Brain microvascular endothelial cell (primary cell): Measurements from ENCODE around the gene TAF8.
A peak's percentile ranks its signal among the peaks of the same experiment; 100 is the strongest.

Experiments
- DNase-seq: peaks from one replicate; pipeline ENCODE4 v3.0.0-alpha.2; 2020
- H3K27ac ChIP-seq: fragments of 250-450 bp; sonication (Bioruptor Pico); 2 replicates; pipeline ENCODE4 v1.5.1; 2020; ENCODE audit warnings: mild to moderate bottlenecking, moderate library complexity
- H3K27me3 ChIP-seq: fragments of 250-450 bp; sonication (Bioruptor Pico); replicated peaks from 2 replicates; pipeline ENCODE4 v1.5.1; 2020; ENCODE audit warnings: mild to moderate bottlenecking
- H3K36me3 ChIP-seq: fragments of 250-450 bp; sonication (Bioruptor Pico); replicated peaks from 2 replicates; pipeline ENCODE4 v1.5.1; 2020; ENCODE audit warnings: mild to moderate bottlenecking
- H3K4me3 ChIP-seq: 2 replicates; pipeline ENCODE4 v1.5.1; 2011; ENCODE audit warnings: low read depth, mild to moderate bottlenecking, control low read depth, low read length, moderate library complexity
- in situ Hi-C: cut with HindIII; loops from 2 replicates; pipeline ENCODE4 v1.10.0; 2017; ENCODE audit warnings: low sequenced_read_pairs, low pct_ligation_motif_present
- TF ChIP-seq, protein P1 (sequence below): IDR thresholded peaks from 2 replicates; pipeline ENCODE4 v1.5.1; 2011; ENCODE audit warnings: low read depth, mild to moderate bottlenecking, moderate library complexity, low read length, control low read depth, inconsistent platforms; ENCODE audit errors: missing control alignments

The TAF8 gene

DNA sequence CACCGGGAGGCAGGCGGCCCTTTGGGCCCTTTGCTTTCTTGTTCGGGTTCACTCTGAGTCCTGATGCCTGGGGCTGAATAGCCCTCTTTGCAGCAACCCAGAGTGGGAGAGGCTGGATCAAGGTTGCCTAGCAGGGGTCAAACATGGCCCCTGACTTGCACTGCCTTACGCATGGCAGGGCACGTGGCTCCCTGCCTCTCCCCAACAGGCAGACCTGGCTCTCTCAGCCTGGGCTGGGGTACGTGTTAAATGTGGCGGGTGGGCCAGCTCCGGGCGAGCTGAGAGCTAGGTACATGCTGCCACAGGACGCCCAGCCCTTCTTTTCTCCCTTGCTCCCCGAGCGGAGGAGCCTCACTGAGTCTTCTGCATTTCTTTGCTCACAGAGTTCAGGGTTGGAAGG, 84.8 kb downstream of the TAF8 start:
- Histone ChIP-seq H3K27ac (no peak overlapping the region), H3K36me3 (no peaks in the 10 kb centered on the region), H3K27me3 (no peaks in the 10 kb centered on the region), H3K4me3 (no peak overlapping the region)
- TF ChIP-seq, protein P1, sequence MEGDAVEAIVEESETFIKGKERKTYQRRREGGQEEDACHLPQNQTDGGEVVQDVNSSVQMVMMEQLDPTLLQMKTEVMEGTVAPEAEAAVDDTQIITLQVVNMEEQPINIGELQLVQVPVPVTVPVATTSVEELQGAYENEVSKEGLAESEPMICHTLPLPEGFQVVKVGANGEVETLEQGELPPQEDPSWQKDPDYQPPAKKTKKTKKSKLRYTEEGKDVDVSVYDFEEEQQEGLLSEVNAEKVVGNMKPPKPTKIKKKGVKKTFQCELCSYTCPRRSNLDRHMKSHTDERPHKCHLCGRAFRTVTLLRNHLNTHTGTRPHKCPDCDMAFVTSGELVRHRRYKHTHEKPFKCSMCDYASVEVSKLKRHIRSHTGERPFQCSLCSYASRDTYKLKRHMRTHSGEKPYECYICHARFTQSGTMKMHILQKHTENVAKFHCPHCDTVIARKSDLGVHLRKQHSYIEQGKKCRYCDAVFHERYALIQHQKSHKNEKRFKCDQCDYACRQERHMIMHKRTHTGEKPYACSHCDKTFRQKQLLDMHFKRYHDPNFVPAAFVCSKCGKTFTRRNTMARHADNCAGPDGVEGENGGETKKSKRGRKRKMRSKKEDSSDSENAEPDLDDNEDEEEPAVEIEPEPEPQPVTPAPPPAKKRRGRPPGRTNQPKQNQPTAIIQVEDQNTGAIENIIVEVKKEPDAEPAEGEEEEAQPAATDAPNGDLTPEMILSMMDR = no peak
- no peak for DNase-seq
- in situ Hi-C loops = no loop called here

DNA sequence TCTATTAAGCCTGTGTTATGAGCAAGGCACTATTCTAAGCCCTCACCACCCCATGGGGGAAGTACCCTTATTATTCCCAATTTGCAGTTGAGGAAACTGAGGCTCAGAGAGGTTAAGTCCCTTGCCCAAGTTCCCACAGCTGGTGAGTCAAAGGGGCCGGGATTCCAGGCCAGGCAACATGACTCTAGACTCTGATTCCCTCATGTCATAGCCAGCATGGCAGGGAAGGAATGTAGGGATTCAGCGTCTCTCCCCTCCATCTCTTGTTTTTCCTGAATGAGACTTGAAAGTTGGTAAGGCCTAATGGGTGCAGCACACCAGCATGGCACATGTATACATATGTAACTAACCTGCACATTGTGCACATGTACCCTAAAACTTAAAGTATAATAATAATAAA, 85.4 kb downstream of the TAF8 start:
- H3K4me3 ChIP-seq = no peak overlapping the region
- no peaks in the 10 kb centered on the region for H3K27me3 ChIP-seq
- no peak for DNase-seq
- in situ Hi-C loops = no loop called here
- no peak overlapping the region for H3K27ac ChIP-seq
- TF ChIP-seq, protein P1 = no peak
- H3K36me3 ChIP-seq = no peaks in the 10 kb centered on the region

DNA sequence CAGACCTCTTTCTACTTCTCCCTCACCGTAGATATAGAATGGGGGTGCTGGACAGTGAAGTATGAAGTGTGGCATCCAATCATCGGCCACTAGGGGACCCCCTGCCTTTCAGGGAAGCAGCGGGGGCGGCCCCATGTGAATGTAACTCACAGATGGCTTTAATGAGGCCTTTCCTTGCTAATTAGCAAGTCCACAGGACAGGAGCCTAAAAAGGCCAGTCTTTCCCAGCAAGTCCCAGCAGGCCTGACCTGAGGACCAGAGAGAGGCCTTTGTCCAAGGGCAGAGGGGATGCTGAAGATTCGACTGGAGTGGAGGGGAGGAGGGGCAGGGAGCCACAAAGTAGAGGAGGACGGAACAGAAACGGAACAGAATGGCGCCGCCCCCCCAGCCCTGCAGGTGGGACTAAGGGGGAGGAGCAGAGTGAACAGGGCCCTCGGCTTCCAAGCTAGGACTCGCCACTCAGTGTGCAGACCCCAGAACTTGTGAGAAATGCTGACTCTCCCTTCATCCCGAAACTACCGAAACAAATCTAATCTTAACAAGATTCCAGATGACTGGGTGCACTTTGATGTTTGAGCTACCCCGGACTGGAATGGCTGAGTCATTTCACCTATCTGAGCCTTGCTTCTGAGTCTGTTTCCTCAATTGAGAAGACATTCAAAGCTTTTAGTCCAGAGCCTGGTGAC, 86.3 kb downstream of the TAF8 start:
- H3K27ac ChIP-seq = peak overlapping the region; percentile 45
- peak; percentile 76 for DNase-seq
- no peaks in the 10 kb centered on the region for H3K36me3 ChIP-seq
- in situ Hi-C loops = no loop called here
- no peak overlapping the region for H3K4me3 ChIP-seq
- TF ChIP-seq, protein P1 = peak; percentile 69
- H3K27me3 ChIP-seq = no peaks in the 10 kb centered on the region
